Choroid plexus epithelial cell (primary cell): Measurements from ENCODE around the gene SGSM2.
A peak's percentile ranks its signal among the peaks of the same experiment; 100 is the strongest.

ENCODE experiments used
- DNase-seq: peaks from one replicate; pipeline ENCODE4 v3.0.0-alpha.2; 2010; ENCODE audit warnings: low read depth
- H3K4me3 ChIP-seq: 2 replicates; pipeline ENCODE4 v1.5.1; 2011; ENCODE audit warnings: low read depth, mild to moderate bottlenecking, control low read depth, low read length, moderate library complexity
- CTCF ChIP-seq: conservative IDR thresholded peaks from 2 replicates; pipeline ENCODE4 v1.5.1; 2011; ENCODE audit warnings: low read depth, mild to moderate bottlenecking, control low read depth, inconsistent platforms, low read length, moderate library complexity

Gene SGSM2

GRCh38 chr17:2337544-2338314 is 428 bp downstream of the SGSM2 start:
- peak; percentile 59 for DNase-seq
- no peak for TF ChIP-seq CTCF
- peak overlapping the region; percentile 71 for H3K4me3 ChIP-seq

GRCh38 chr17:2338315-2338657 is 985 bp downstream of the SGSM2 start:
- DNase-seq: peak; percentile 42
- peak overlapping the region; percentile 71 for H3K4me3 ChIP-seq
- TF ChIP-seq CTCF: no peak

- DNase-seq: no peak
- TF ChIP-seq CTCF: no peak
- H3K4me3 ChIP-seq: no peak overlapping the region
Measured at GRCh38 chr17:2343421-2343820, 6.1 kb downstream of the SGSM2 start.

DNA sequence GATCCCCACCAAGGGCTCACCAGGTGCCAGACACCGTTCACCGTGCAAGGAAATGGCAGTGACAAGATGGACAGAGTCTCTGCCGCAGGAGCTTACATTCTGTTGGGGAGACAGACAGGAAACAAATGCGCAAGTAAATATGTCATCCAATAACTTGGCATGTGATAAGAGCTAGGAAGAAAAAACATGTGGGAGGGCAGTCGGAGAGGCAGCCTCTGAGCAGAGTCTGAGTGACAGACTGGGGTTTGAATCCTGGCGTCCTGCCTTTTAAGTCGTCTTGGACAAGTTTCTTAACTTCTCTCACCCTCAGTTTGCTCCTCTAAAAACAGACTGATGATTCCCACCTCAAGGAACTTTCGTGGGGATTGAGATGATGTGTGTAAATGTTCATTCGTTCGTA is 7.2 kb downstream of the SGSM2 start:
- DNase-seq: no peak
- no peak for TF ChIP-seq CTCF
- no peak overlapping the region for H3K4me3 ChIP-seq

GRCh38 chr17:2346475-2346874 is 9.2 kb downstream of the SGSM2 start:
- TF ChIP-seq CTCF: no peak
- no peak overlapping the region for H3K4me3 ChIP-seq

DNA sequence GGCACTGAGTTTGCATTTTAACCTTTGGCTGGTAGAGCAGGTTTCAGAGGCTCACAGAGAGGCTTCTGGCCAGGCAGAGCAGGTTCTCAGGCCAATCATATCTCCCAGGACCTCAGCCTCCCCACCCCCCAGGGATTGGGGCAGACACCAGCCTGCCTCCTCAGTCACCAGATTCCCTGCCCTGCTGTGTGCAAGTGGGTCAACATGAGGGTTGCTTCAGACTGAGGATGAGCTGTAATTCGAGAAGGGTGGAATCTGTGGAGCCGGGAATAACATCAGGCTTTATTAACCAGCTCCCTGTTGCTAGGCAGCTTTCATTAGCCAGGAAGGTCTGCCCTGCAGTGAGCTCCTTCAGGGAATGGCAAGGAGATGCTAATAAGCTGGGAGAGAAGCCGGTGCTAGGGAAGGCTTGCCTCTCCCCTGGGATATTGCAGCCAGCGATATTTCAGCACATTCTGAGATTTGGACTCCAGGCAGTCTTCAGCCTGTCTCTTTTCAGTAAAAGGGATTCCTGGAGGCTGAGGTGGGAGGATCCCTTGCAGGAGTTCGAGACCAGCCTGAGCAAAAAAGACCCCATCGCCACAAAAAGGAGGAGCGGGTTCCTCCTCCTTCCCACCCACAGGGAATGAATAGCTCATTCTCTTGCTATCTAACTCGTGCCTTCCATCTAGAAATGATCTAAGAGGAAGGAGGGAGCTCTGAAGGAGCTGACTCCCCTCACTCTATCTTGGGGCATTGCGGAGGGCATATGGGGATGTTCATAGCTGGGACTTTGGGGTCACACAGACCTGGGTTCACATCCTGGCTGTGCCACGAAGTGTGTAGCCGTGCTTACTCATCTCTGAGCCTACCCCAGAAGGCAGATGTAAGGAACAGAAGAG is 10.7 kb downstream of the SGSM2 start:
- TF ChIP-seq CTCF: no peak
- peak; percentile 84 for DNase-seq
- H3K4me3 ChIP-seq: no peak overlapping the region

More at GRCh38 chr17:2346475-2346874, 9.2 kb downstream of the SGSM2 start:
- no peak for DNase-seq
